HepG2 (cell line): Measurements from ENCODE around the gene TNFRSF13B.

Source experiments
- BRCA1 ChIP-seq: sonication (generic); formaldehyde crosslinking; IDR thresholded peaks from 2 replicates; pipeline ENCODE4 v1.4.0; 2020; ENCODE audit warnings: missing genetic modification reagents
- CTCF ChIP-seq: sonication (generic); formaldehyde crosslinking; IDR thresholded peaks from 2 replicates; pipeline ENCODE4 v1.5.0; 2020; ENCODE audit warnings: mild to moderate bottlenecking, missing genetic modification reagents, moderate library complexity
- EP300 ChIP-seq, 3 experiments: sonication (generic) in 1 of 3; formaldehyde crosslinking in 1 of 3; IDR thresholded peaks; 2 replicates each; pipeline versions ENCODE4 v1.5.1 to v1.6.1; 2011 to 2020; ENCODE audit warnings: low read depth in 2 of 3, low read length in 2 of 3, borderline replicate concordance in 1 of 3, improper control_type of control experiment in 1 of 3, mild to moderate bottlenecking in 1 of 3, missing genetic modification reagents in 1 of 3, moderate library complexity in 1 of 3
- JUNB ChIP-seq: sonication (generic); formaldehyde crosslinking; IDR thresholded peaks from 2 replicates; pipeline ENCODE4 v1.8.0; 2022; ENCODE audit warnings: missing genetic modification reagents, mild to moderate bottlenecking, borderline replicate concordance
- JUND ChIP-seq: sonication (generic); formaldehyde crosslinking; IDR thresholded peaks from 2 replicates; pipeline ENCODE4 v1.8.0; 2022; ENCODE audit warnings: mild to moderate bottlenecking, missing genetic modification reagents
- PATZ1 ChIP-seq: sonication (generic); formaldehyde crosslinking; IDR thresholded peaks from 2 replicates; pipeline ENCODE4 v1.4.0; 2020; ENCODE audit warnings: missing genetic modification reagents
- POLR2AphosphoS2 ChIP-seq: IDR thresholded peaks from 2 replicates; pipeline ENCODE4 v1.6.1; 2011; ENCODE audit warnings: low read depth, low read length, improper control_type of control experiment
- TBX2 ChIP-seq: sonication (generic); formaldehyde crosslinking; IDR thresholded peaks from 2 replicates; pipeline ENCODE4 v1.5.0; 2020; ENCODE audit warnings: missing genetic modification reagents, mild to moderate bottlenecking, borderline replicate concordance
- ZNF274 ChIP-seq: sonication (generic); formaldehyde crosslinking; IDR thresholded peaks from 2 replicates; pipeline ENCODE4 v1.5.1; 2020; ENCODE audit warnings: mild to moderate bottlenecking, missing genetic modification reagents
- ZZZ3 ChIP-seq: sonication (generic); formaldehyde crosslinking; IDR thresholded peaks from 2 replicates; pipeline ENCODE4 v1.4.0; 2020; ENCODE audit warnings: missing genetic modification reagents, mild to moderate bottlenecking, borderline replicate concordance

- no peak for TF ChIP-seq POLR2AphosphoS2
- TF ChIP-seq JUNB = no peak
- TF ChIP-seq CTCF (CRISPR knock-in tag) = no peak
- no peak for TF ChIP-seq EP300 (IDR thresholded peaks at IDR 0.05; ENCODE audit: low read depth in 2 of 2, low read length in 2 of 2)
- no peak for TF ChIP-seq EP300 (CRISPR knock-in tag; IDR thresholded peaks at IDR 0.05; ENCODE audit: borderline replicate concordance)
- TF ChIP-seq ZZZ3 (CRISPR knock-in tag) = no peak
- no peak for TF ChIP-seq JUND (CRISPR knock-in tag)
- no peak for TF ChIP-seq BRCA1 (CRISPR knock-in tag)
- TF ChIP-seq PATZ1 (CRISPR knock-in tag) = no peak
- no peak for TF ChIP-seq ZNF274
- TF ChIP-seq TBX2 (CRISPR knock-in tag) = no peak
Observed at GRCh38 chr17:16974569-16975276, 2.8 kb upstream of the TNFRSF13B start.
